Adrenal gland (tissue), 19 donors: ENCODE data around the gene SEL1L2. TPM values are rescaled to one million over a fixed set of nuclear protein-coding genes. Genes with fewer than 3 reads are reported as not detected.

ENCODE experiments used
- DNase-seq, 7 donors: peaks; one replicate each; pipeline ENCODE4 v3.0.0-alpha.2; 2019 to 2020
- H3K27ac ChIP-seq, 5 donors: fragments of 200-600 bp; sonication (generic) in 4 of 5; 1 replicate in 3 of 5; 2 replicates in 2 of 5; pipeline versions ENCODE4 v1.5.1 to v1.8.0; 2016 to 2020; ENCODE audit warnings: mild to moderate bottlenecking in 1 of 5
- H3K27me3 ChIP-seq: fragments of 200-600 bp; 2 replicates; pipeline ENCODE4 v1.8.0; 2021
- H3K36me3 ChIP-seq, 2 donors: fragments of 200-600 bp; replicated peaks in 1 of 2; 1 replicate in 1 of 2; 2 replicates in 1 of 2; pipeline versions ENCODE4 v1.5.1 to v1.8.0; 2018 to 2022
- H3K4me1 ChIP-seq, 2 donors: fragments of 200-600 bp; replicated peaks in 1 of 2; 1 replicate in 1 of 2; 2 replicates in 1 of 2; pipeline versions ENCODE4 v1.5.1 to v1.8.0; 2018 to 2021
- H3K4me3 ChIP-seq, 4 donors: fragments of 200-600 bp; sonication (generic) in 3 of 4; one replicate each; pipeline ENCODE4 v1.5.1; 2016 to 2018
- H3K9me3 ChIP-seq, 3 donors: fragments of 200-600 bp; sonication (generic) in 1 of 3; replicated peaks in 1 of 3; 1 replicate in 2 of 3; 2 replicates in 1 of 3; pipeline versions ENCODE4 v1.5.1 to v1.8.0; 2016 to 2021
- CTCF ChIP-seq, 6 experiments: fragments of 450-650 bp in 4 of 6; fragments of 200-600 bp in 2 of 6; sonication (generic) in 1 of 6; IDR thresholded peaks; 1 replicate in 5 of 6; 2 replicates in 1 of 6; pipeline versions ENCODE4 v1.5.1 to v1.8.0; 2016 to 2021; ENCODE audit warnings: antibody characterized with exemption in 6 of 6, mild to moderate bottlenecking in 2 of 6, moderate library complexity in 1 of 6
- POLR2A ChIP-seq, 2 donors: fragments of 450-650 bp; IDR thresholded peaks; one replicate each; pipeline ENCODE4 v1.6.1; 2017; ENCODE audit warnings: antibody characterized with exemption in 2 of 2, mild to moderate bottlenecking in 2 of 2, moderate library complexity in 1 of 2
- WGBS, 4 donors: extraction: QIAGEN DNeasy Blood & Tissue Kit in 2 of 4; methylation state at CpG; one replicate each; pipeline versions ENCODE4 v1.1.5 to v1.1.7; 2013 to 2017; 5-methylcytosine and 5-hydroxymethylcytosine counted together
- intact Hi-C, 2 donors: fragments of 100-400 bp; cut with DNase I; formaldehyde crosslinking; loops; one replicate each; pipeline versions ENCODE4 v1.14.1 to v1.15.0; 2022 to 2023
- long read RNA-seq, 10 donors: library from polyadenylated mRNA in 3 of 10; unstranded in 2 of 10; stranded (forward) in 1 of 10; transcript quantifications; one replicate each; pipeline ENCODE4 v2.0.0 and lab custom pipeline, GENCODE V29; 2021 to 2026
- polyA plus RNA-seq, 3 donors: library from polyadenylated mRNA; stranded (reverse); fragments of 200-250 nt in 2 of 3; fragments of 350-450 nt in 1 of 3; fragmentation: Illumina TruSeq in 1 of 3; extraction: RNeasy Lipid Tissue Mini Kit (QIAGEN cat#74804) in 1 of 3; gene quantifications; one replicate each; pipeline ENCODE4 v1.2.3, GENCODE V29; 2013 to 2014
- total RNA-seq, 9 donors: library from RNA; depleted of rRNA in 4 of 9; stranded (reverse); fragments of >200 nt in 4 of 9; fragments of 120-200 nt in 1 of 9; fragmentation: NEBNext Ultra II Directional in 1 of 9; extraction: Animal tissue kit (Norgen Biotek cat#: 25700) in 1 of 9; gene quantifications; one replicate each; pipeline versions ENCODE4 v1.1.0 to v1.2.4, GENCODE V29; 2013 to 2023
- donor health status: healthy with polysubstance abuse.
- donor health status: Bipolar disorder and iron deficiency.
- donor health status: DM: yes; HTN: yes; CAD: no.
- donor health status: DM: no; HTN: no; CAD: no.
- donor health status: DM: no; HTN: no; CAD: no.
- donor health status: DM: yes; HTN: yes; CAD: no.

The SEL1L2 gene
- total RNA-seq, result 1 to 10 TPM in 1 of 9 donors, under 1 TPM in 2, not detected in 6; 0.22 to 2.3 (median 0.45) TPM
- under 1 TPM in 1 of 3 donors, not detected in 2; 0.40 TPM for polyA plus RNA-seq
- long read RNA-seq, donor 1, result 0 reads
- long read RNA-seq, donor 2, result 0 reads
- long read RNA-seq, donor 3, result 0 reads
- long read RNA-seq, donor 4, result 0 reads
- long read RNA-seq, donor 5, partial matches to known transcripts, result 1 of 1 reads
- long read RNA-seq, donor 5, other reads (novel, unspliced or antisense), result 0 of 1 reads
- long read RNA-seq, donor 6, result 0 reads
- long read RNA-seq, donor 7, result 0 reads
- long read RNA-seq, donor 8, result 0 reads
- long read RNA-seq, donor 9, result 0 reads
- long read RNA-seq, donor 10, result 0 reads

GRCh38 chr20:13990465-13990864 lies at the start of gene SEL1L2:
Gene SEL1L2, minus strand, starts transcription at chr20:13990614. Its CDS starts 80 bp downstream, at chr20:13990534.
- no peak for TF ChIP-seq POLR2A (IDR thresholded peaks at IDR 0.05)
- no peak for TF ChIP-seq CTCF (IDR thresholded peaks at IDR 0.05)
- Histone ChIP-seq H3K27me3 (no peaks in the 10 kb centered on the region), H3K27ac (no peak within 1 kb of the TSS), H3K4me1 (no peaks in the 10 kb centered on the region), H3K36me3 (no peaks in the 10 kb centered on the region), H3K9me3 (peaks cover 0 to 7% (median 0%) of the 10 kb centered on the region in 3 donors), H3K4me3 (no peak within 1 kb of the TSS)
- intact Hi-C loops, result no loop called here
- no peak for DNase-seq
- 43 to 65% (median 44%) methylated on average over 5 of the region's 5 CpGs for WGBS, 4 donors

GRCh38 chr20:14036567-14036966 lies 46.2 kb upstream of the SEL1L2 start:
- no peak for DNase-seq
- Histone ChIP-seq H3K9me3 (no peaks in the 10 kb centered on the region), H3K27ac (no peak overlapping the region), H3K27me3 (no peaks in the 10 kb centered on the region), H3K36me3 (no peaks in the 10 kb centered on the region), H3K4me3 (no peak overlapping the region), H3K4me1 (no peaks in the 10 kb centered on the region)
- WGBS, 4 donors, result 86 to 96% (median 93%) methylated on average over 7 of the region's 7 CpGs
- TF ChIP-seq POLR2A (IDR thresholded peaks at IDR 0.05), result no peak
- TF ChIP-seq CTCF (IDR thresholded peaks at IDR 0.05), result no peak
- intact Hi-C loops, result no loop called here

- intact Hi-C loops, result no loop called here
- Histone ChIP-seq H3K9me3 (no peaks in the 10 kb centered on the region), H3K4me3 (no peak overlapping the region), H3K27me3 (no peaks in the 10 kb centered on the region), H3K36me3 (no peaks in the 10 kb centered on the region), H3K27ac (no peak overlapping the region), H3K4me1 (no peaks in the 10 kb centered on the region)
- no peak for TF ChIP-seq CTCF (IDR thresholded peaks at IDR 0.05)
- TF ChIP-seq POLR2A (IDR thresholded peaks at IDR 0.05), result no peak
- DNase-seq, result no peak
- WGBS, 4 donors, result 88 to 97% (median 91%) methylated on average over 1 of the region's 1 CpG
These were observed 42.9 kb upstream of the SEL1L2 start for GRCh38 chr20:14033310-14033709.

GRCh38 chr20:14030991-14031390 lies 40.6 kb upstream of the SEL1L2 start:
- 91 to 95% (median 94%) methylated on average over 1 of the region's 1 CpG for WGBS, 4 donors
- Histone ChIP-seq H3K9me3 (no peaks in the 10 kb centered on the region), H3K36me3 (no peaks in the 10 kb centered on the region), H3K4me1 (no peaks in the 10 kb centered on the region), H3K27ac (no peak overlapping the region), H3K4me3 (no peak overlapping the region), H3K27me3 (no peaks in the 10 kb centered on the region)
- TF ChIP-seq CTCF (IDR thresholded peaks at IDR 0.05) (no peak), POLR2A (IDR thresholded peaks at IDR 0.05) (no peak)
- DNase-seq, result no peak
- intact Hi-C loops, result no loop called here
